ENCODE measurements around the gene HAPSTR1.
A peak's percentile ranks its signal among the peaks of the same experiment; 100 is the strongest.

Gene HAPSTR1

DNA sequence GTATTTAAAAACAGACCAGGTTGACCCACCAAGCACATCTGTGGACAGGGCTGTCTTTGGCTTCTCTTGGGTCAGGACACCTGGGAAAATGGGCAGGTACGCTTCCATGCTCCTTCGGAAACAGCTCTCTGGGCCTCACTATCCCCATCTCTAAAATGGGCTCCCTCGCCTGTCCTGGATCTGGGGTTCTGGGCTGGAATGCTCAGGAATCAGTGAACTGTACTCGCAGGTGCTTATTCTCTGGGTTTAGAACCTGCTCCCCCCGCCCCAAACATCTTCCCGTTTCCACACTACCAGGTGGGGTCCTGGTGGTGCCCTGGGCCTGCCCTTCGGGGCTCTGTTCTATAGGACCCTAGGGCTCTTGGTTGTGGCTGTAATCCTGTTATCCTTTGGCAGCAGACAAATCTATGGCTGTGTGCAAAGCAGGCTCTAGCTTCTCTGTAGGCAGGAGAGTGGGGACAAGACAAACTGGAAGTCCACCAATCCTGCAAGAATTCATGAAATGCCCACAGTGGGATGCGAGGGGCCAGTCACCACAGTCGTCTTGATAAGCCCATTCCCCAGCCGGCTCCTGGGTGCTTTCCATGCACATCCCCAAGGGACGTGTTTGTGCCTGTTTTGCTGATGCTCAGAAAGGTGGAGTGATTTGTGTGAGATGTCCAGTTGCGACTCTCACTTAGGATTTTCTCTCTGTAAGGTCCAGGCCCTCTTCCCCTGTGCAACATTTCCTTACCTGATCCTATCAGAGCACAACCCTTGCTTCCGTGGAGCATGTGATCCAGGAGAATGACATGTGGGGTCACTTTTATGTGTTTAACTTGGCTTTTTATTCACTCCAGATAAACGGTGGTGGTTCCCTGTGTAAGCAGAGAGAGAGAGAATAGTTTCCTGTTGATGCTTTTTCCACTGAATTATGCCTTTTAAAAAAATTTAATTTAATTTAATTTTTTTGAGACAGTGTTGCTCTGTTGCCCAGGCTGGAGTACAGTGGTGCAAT lies 37.2 kb downstream of the HAPSTR1 start:
- no peaks in the 10 kb centered on the region for H3K9me3 ChIP-seq (ENCODE audit: control insufficient read depth, insufficient read depth, low read length)
- H3K27me3 ChIP-seq (ENCODE audit: control insufficient read depth, insufficient read depth, low read length) = no peaks in the 10 kb centered on the region
- H3K4me1 ChIP-seq (ENCODE audit: control insufficient read depth, insufficient read depth, low read length) = peaks cover 2% of the 10 kb centered on the region; the same call in 1 of the 2 replicates
- no CpG with 5 or more reads among the region's 14 CpGs for WGBS (ENCODE audit: insufficient coverage, insufficient read length)
- DNase-seq (ENCODE audit: low read depth, low spot score) = no peak
- H3K4me3 ChIP-seq (ENCODE audit: low read length) = no peak overlapping the region
- no peak overlapping the region for H3K27ac ChIP-seq (ENCODE audit: low read length)
- no peaks in the 10 kb centered on the region for H3K36me3 ChIP-seq (ENCODE audit: control insufficient read depth, insufficient read depth, low read length)

DNA sequence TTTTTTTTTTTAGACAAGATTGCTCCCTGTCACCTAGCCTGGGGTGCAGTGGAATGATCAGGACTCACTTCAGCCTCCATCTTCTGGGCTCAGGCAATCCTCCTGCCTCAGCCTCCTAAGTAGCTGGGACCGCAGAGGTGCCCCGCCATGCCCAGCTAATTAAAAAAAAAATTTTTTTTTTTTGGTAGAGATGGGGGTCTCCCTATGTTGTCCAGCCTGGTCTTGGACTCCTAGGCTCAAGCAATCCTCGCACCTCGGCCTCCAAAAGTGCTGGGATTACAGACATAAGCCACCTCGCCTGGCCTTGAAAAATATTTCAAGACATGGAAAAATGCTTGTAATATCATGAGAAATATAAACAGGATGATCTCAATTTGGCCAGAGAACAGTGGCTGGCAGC lies 42.9 kb downstream of the HAPSTR1 start:
- no peak overlapping the region for H3K27ac ChIP-seq (ENCODE audit: low read length)
- DNase-seq (ENCODE audit: low read depth, low spot score) = no peak
- no CpG with 5 or more reads among the region's 5 CpGs for WGBS (ENCODE audit: insufficient coverage, insufficient read length)
- no peaks in the 10 kb centered on the region for H3K36me3 ChIP-seq (ENCODE audit: control insufficient read depth, insufficient read depth, low read length)
- H3K4me3 ChIP-seq (ENCODE audit: low read length) = no peak overlapping the region
- H3K9me3 ChIP-seq (ENCODE audit: control insufficient read depth, insufficient read depth, low read length) = no peaks in the 10 kb centered on the region
- no peaks in the 10 kb centered on the region for H3K27me3 ChIP-seq (ENCODE audit: control insufficient read depth, insufficient read depth, low read length)
- 0 out of 2 replicates have a peak, but pooled peaks cover 3% of the 10 kb centered on the region for H3K4me1 ChIP-seq (ENCODE audit: control insufficient read depth, insufficient read depth, low read length)

DNA sequence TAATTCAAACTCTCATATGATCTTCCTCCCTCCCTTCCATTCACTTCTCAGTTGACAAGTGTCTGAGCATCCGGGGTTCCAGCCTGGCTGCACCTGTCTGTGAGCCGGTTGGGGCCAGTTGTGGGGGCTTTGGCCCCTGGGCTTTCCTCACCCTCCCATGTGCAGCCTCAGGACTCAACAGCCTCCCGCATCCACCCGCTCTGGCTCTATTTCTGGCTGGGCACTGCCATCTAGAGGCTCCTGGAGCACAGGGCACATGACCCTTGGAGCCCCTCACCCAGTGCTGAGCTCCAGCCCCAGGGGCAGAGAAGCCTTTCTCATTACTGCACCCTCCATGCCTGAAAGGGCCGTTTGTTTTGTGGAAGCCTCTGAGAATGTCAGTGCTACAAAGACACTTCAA lies 43.3 kb downstream of the HAPSTR1 start:
- no peak overlapping the region for H3K27ac ChIP-seq (ENCODE audit: low read length)
- no CpG with 5 or more reads among the region's 5 CpGs for WGBS (ENCODE audit: insufficient coverage, insufficient read length)

DNA sequence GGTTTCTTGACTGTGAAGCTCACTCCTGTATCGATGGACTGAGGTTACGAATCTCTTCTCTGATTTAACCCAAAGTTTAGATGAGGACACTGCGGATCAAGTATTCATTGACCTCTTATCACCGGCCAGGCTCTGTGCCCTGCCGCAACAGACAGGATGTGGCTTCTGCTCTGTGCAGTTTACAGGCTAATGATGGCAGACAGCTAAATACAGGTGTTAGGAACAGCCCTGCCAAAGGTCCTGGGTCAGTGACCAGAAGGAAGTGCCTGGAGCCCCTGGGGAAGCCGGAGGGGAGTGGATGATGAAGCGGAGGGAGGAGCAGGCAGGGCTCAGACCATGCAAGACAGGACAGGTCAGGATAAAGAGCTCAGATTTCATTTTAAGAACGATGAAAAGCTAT lies 44.4 kb downstream of the HAPSTR1 start:
- Histone ChIP-seq H3K4me3 (ENCODE audit: low read length) (no peak overlapping the region), H3K27ac (ENCODE audit: low read length) (no peak overlapping the region), H3K4me1 (ENCODE audit: control insufficient read depth, insufficient read depth, low read length) (0 out of 2 replicates have a peak, but pooled peaks cover 3% of the 10 kb centered on the region), H3K9me3 (ENCODE audit: control insufficient read depth, insufficient read depth, low read length) (no peaks in the 10 kb centered on the region), H3K27me3 (ENCODE audit: control insufficient read depth, insufficient read depth, low read length) (no peaks in the 10 kb centered on the region), H3K36me3 (ENCODE audit: control insufficient read depth, insufficient read depth, low read length) (no peaks in the 10 kb centered on the region)
- no peak for DNase-seq (ENCODE audit: low read depth, low spot score)
- no CpG with 5 or more reads among the region's 8 CpGs for WGBS (ENCODE audit: insufficient coverage, insufficient read length)

More for the DNA sequence above, 43.3 kb downstream of the HAPSTR1 start:
- Histone ChIP-seq H3K4me1 (ENCODE audit: control insufficient read depth, insufficient read depth, low read length) (0 out of 2 replicates have a peak, but pooled peaks cover 3% of the 10 kb centered on the region), H3K9me3 (ENCODE audit: control insufficient read depth, insufficient read depth, low read length) (no peaks in the 10 kb centered on the region), H3K4me3 (ENCODE audit: low read length) (no peak overlapping the region), H3K36me3 (ENCODE audit: control insufficient read depth, insufficient read depth, low read length) (no peaks in the 10 kb centered on the region), H3K27me3 (ENCODE audit: control insufficient read depth, insufficient read depth, low read length) (no peaks in the 10 kb centered on the region)
- DNase-seq (ENCODE audit: low read depth, low spot score) = no peak

DNA sequence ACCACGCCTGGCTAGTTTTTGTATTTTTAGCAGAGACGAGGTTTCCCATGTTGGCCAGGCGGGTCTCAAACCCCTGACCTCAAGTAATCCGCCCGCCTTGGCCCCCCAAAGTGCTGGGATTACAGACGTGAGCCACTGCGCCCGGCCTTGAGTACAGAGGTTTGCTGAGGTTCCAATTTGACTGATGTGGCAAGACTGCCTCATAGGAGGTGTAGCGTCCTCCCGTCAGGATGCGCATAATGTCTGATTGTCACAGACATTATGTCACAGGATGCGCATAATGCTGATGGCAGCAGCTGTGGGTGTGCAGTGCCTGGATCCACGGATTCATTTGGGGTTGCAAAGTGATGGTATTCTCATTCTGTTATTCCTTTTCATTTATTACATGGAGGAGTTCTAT lies 45.2 kb downstream of the HAPSTR1 start:
- WGBS (ENCODE audit: insufficient coverage, insufficient read length) = no CpG with 5 or more reads among the region's 13 CpGs
- H3K27me3 ChIP-seq (ENCODE audit: control insufficient read depth, insufficient read depth, low read length) = no peaks in the 10 kb centered on the region
- no peak overlapping the region for H3K4me3 ChIP-seq (ENCODE audit: low read length)
- H3K27ac ChIP-seq (ENCODE audit: low read length) = no peak overlapping the region
- H3K4me1 ChIP-seq (ENCODE audit: control insufficient read depth, insufficient read depth, low read length) = 0 out of 2 replicates have a peak, but pooled peaks cover 3% of the 10 kb centered on the region
- no peaks in the 10 kb centered on the region for H3K9me3 ChIP-seq (ENCODE audit: control insufficient read depth, insufficient read depth, low read length)
- H3K36me3 ChIP-seq (ENCODE audit: control insufficient read depth, insufficient read depth, low read length) = no peaks in the 10 kb centered on the region
- no peak for DNase-seq (ENCODE audit: low read depth, low spot score)

DNA sequence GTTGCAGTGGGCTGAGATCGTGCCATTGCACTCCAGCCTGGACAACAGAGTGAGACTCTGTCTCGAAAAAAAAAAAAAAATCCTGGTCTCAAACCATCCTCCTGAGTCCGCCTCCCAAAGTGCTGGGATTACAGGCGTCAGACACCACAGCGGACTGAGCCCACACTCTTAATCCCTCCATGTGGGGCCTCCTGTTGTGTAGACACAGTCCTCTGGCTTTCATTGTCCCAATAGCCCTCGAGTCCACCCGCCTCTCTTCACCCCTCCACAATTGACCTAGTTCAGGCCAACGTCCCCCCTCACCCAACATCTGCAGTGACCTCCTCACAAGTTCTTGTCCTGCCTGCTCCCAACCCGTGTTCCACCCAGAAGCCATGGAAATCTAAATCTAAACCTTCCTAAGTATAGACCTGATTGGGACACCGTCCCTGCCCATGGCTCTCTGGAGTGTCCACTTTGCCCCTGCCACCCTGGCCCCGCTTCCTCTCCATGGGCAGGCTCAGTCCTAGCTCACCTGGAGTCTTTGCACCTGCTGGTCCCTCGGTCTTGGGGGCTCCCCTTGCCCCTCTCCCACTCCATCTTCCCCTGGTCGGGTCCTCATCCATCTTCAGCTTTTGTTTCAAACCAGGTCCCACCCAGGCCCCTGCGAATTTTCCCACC lies 46.7 kb downstream of the HAPSTR1 start:
- no peak overlapping the region for H3K4me3 ChIP-seq (ENCODE audit: low read length)
- 0 out of 2 replicates have a peak, but pooled peaks cover 3% of the 10 kb centered on the region for H3K4me1 ChIP-seq (ENCODE audit: control insufficient read depth, insufficient read depth, low read length)
- no CpG with 5 or more reads among the region's 14 CpGs for WGBS (ENCODE audit: insufficient coverage, insufficient read length)
- no peak for DNase-seq (ENCODE audit: low read depth, low spot score)
- H3K27ac ChIP-seq (ENCODE audit: low read length) = no peak overlapping the region
- H3K9me3 ChIP-seq (ENCODE audit: control insufficient read depth, insufficient read depth, low read length) = no peaks in the 10 kb centered on the region
- H3K36me3 ChIP-seq (ENCODE audit: control insufficient read depth, insufficient read depth, low read length) = no peaks in the 10 kb centered on the region
- H3K27me3 ChIP-seq (ENCODE audit: control insufficient read depth, insufficient read depth, low read length) = no peaks in the 10 kb centered on the region

DNA sequence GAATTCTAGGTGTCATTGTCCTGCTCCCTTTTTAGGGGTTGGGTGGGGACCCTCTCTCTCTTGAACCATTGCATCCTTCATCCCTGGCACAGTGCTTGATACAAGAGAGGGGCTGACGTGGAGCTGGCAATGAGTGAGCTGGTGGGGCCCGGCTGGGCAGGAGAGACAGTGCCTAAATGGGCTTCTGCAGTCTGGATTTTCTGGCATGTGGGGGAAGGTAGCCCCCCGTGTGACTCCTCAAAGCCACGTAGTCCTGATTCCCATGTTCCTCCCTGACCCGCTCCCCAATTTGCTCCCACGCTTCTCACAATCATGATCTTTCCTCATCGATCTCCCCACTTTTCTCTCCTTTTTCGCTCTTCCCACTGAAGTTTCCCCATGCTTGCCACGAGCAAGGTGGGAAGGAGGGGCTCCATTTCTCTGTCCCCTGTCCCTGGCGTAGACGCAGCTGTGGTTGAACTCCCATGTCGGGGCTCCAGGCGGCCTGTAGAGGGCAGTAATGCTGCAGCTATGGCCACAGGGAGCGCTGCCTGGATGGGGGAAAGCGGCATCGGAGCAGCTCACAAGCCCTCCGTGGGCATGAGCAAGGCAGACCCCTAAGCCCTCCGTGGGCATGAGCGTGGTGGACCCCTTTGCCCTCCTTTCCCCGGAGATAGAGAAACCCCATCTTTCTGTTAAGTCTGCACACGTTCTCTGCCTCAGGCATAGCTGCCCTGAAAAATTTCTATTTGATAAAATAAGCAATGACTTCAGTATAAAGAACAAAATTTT lies 47.5 kb downstream of the HAPSTR1 start:
- H3K36me3 ChIP-seq (ENCODE audit: control insufficient read depth, insufficient read depth, low read length) = no peaks in the 10 kb centered on the region
- no peak overlapping the region for H3K4me3 ChIP-seq (ENCODE audit: low read length)
- H3K4me1 ChIP-seq (ENCODE audit: control insufficient read depth, insufficient read depth, low read length) = 0 out of 2 replicates have a peak, but pooled peaks cover 3% of the 10 kb centered on the region
- H3K9me3 ChIP-seq (ENCODE audit: control insufficient read depth, insufficient read depth, low read length) = no peaks in the 10 kb centered on the region
- H3K27ac ChIP-seq (ENCODE audit: low read length) = no peak overlapping the region
- no peaks in the 10 kb centered on the region for H3K27me3 ChIP-seq (ENCODE audit: control insufficient read depth, insufficient read depth, low read length)
- DNase-seq (ENCODE audit: low read depth, low spot score) = peak; percentile 67
- no CpG with 5 or more reads among the region's 21 CpGs for WGBS (ENCODE audit: insufficient coverage, insufficient read length)

DNA sequence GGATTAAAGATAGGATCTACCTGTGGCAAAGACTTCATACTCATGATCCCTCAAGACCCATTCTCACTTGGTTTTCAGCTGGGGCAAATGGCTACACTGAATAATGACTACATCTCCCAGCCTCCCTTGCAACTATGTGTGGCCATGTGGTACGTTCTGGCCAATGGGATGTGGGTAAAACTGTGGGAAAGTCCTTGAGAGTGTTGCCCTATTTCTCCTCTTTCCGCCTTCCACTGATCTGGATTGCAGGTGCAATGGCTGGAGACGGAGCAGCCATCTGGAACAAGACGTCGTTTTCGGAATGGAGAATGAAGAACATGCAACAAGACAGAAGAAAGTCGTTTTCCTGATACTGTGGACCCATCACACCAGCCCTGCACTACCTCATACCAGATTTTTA lies 48.5 kb downstream of the HAPSTR1 start:
- WGBS (ENCODE audit: insufficient coverage, insufficient read length) = no CpG with 5 or more reads among the region's 7 CpGs
- H3K27me3 ChIP-seq (ENCODE audit: control insufficient read depth, insufficient read depth, low read length) = no peaks in the 10 kb centered on the region
- peak; percentile 55 for DNase-seq (ENCODE audit: low read depth, low spot score)
- H3K4me1 ChIP-seq (ENCODE audit: control insufficient read depth, insufficient read depth, low read length) = 0 out of 2 replicates have a peak, but pooled peaks cover 3% of the 10 kb centered on the region
- H3K4me3 ChIP-seq (ENCODE audit: low read length) = no peak overlapping the region
- H3K9me3 ChIP-seq (ENCODE audit: control insufficient read depth, insufficient read depth, low read length) = no peaks in the 10 kb centered on the region
- H3K36me3 ChIP-seq (ENCODE audit: control insufficient read depth, insufficient read depth, low read length) = no peaks in the 10 kb centered on the region
- H3K27ac ChIP-seq (ENCODE audit: low read length) = no peak overlapping the region

All from iPS DF 6.9 (cell line).